A673 (cell line): Measurements from ENCODE around the gene AANAT. TPM values are rescaled to one million over a fixed set of nuclear protein-coding genes. Genes with fewer than 3 reads are reported as not detected.

Experiments
- BruUV-seq: library from RNA; stranded (reverse); fragments of 400-500 nt; replicated peaks from 2 replicates; lab custom pipeline; 2021; lab: Mats Ljungman, UMichigan
- CTCF ChIA-PET: fragments of 300-600 bp; sonication (Branson Sonifier 250); formaldehyde crosslinking; loops from one replicate; lab custom pipeline; 2022; ENCODE audit warnings: antibody characterized with exemption; lab: Charles Lee
- POLR2A ChIA-PET: fragments of 300-600 bp; sonication (Branson Sonifier 250); formaldehyde crosslinking; loops from one replicate; lab custom pipeline; 2022; ENCODE audit warnings: antibody characterized with exemption; ENCODE audit not compliant: low non-redundant PET; lab: Charles Lee
- DNase-seq: peaks from one replicate; pipeline ENCODE4 v3.0.0-alpha.2; 2015; ENCODE audit warnings: low spot score
- H3K27ac ChIP-seq: fragments of 200-600 bp; sonication (generic); 2 replicates; pipeline ENCODE4 v1.5.1; 2016; ENCODE audit warnings: mixed run types, low read depth, mild to moderate bottlenecking, mixed read lengths, antibody characterized with exemption, low read length; ENCODE audit not compliant: poor library complexity, severe bottlenecking
- H3K27me3 ChIP-seq: fragments of 200-600 bp; sonication (generic); replicated peaks from 2 replicates; pipeline ENCODE4 v1.6.1; 2017; ENCODE audit warnings: mixed run types, low read depth, mild to moderate bottlenecking, mixed read lengths, antibody characterized with exemption, low read length; ENCODE audit not compliant: insufficient read depth, poor library complexity
- H3K36me3 ChIP-seq: fragments of 200-600 bp; sonication (generic); 2 replicates; pipeline ENCODE4 v1.6.1; 2016; ENCODE audit warnings: mixed run types, mild to moderate bottlenecking, mixed read lengths, antibody characterized with exemption, low read length; ENCODE audit not compliant: insufficient read depth, poor library complexity, severe bottlenecking
- H3K4me1 ChIP-seq: fragments of 200-600 bp; sonication (generic); 2 replicates; pipeline ENCODE4 v1.6.1; 2017; ENCODE audit warnings: mixed run types, mild to moderate bottlenecking, mixed read lengths, antibody characterized with exemption, low read length; ENCODE audit not compliant: insufficient read depth, poor library complexity, severe bottlenecking
- H3K4me3 ChIP-seq: fragments of 200-600 bp; sonication (generic); 2 replicates; pipeline ENCODE4 v1.5.1; 2016; ENCODE audit warnings: low read depth, mixed run types, mild to moderate bottlenecking, mixed read lengths, low read length; ENCODE audit not compliant: poor library complexity, severe bottlenecking
- H3K9me3 ChIP-seq: fragments of 200-600 bp; sonication (generic); 2 replicates; pipeline ENCODE4 v1.6.1; 2016; ENCODE audit warnings: mixed run types, low read depth, mild to moderate bottlenecking, mixed read lengths, antibody characterized with exemption, low read length; ENCODE audit not compliant: poor library complexity, severe bottlenecking
- CTCF ChIP-seq: fragments of 300-800, 200-600 bp; sonication (generic); conservative IDR thresholded peaks from 2 replicates; pipeline ENCODE4 v1.5.1; 2017; ENCODE audit warnings: low read depth, mild to moderate bottlenecking, antibody characterized with exemption, low read length, moderate library complexity, mixed read lengths
- EZH2 ChIP-seq: fragments of 200-600 bp; sonication (generic); IDR thresholded peaks from 2 replicates; pipeline ENCODE4 v1.6.1; 2017; ENCODE audit warnings: borderline replicate concordance, low read depth, mild to moderate bottlenecking, mixed read lengths, antibody characterized with exemption, low read length; ENCODE audit not compliant: poor library complexity, severe bottlenecking
- intact Hi-C: fragments of 100-400 bp; cut with micrococcal nuclease; formaldehyde crosslinking; loops from one replicate; pipeline ENCODE4 v1.10.0; 2022; ENCODE audit not compliant: unreplicated experiment
- total RNA-seq: library from RNA; stranded (reverse); gene quantifications from 2 replicates; pipeline ENCODE4 v1.2.3, GENCODE V29; 2021

The AANAT gene
- total RNA-seq, 1 experiment from 2014 or later = not detected

- no peak overlapping the region for H3K27ac ChIP-seq
- BruUV-seq = no TSS peak
These were observed 10.2 kb downstream of the AANAT start for GRCh38 chr17:76477576-76477975.

GRCh38 chr17:76478097-76478496 lies 10.7 kb downstream of the AANAT start:
- no peak for DNase-seq
- TF ChIP-seq CTCF (no peak), EZH2 (no peak)
- ChIA-PET POLR2A (no interaction called here), CTCF (interaction anchor here (0.5 kb wide), 1 partner anchor 779 kb away, joined by 5 read pairs; no protein-coding TSS in a partner anchor)
- intact Hi-C loops = no loop called here
- no peak overlapping the region for H3K4me3 ChIP-seq
- no peaks in the 10 kb centered on the region for H3K4me1 ChIP-seq
- H3K36me3 ChIP-seq = no peaks in the 10 kb centered on the region
- H3K9me3 ChIP-seq = no peaks in the 10 kb centered on the region
- no peaks in the 10 kb centered on the region for H3K27me3 ChIP-seq
- BruUV-seq = no TSS peak
- H3K27ac ChIP-seq = no peak overlapping the region

More at GRCh38 chr17:76477576-76477975, 10.2 kb downstream of the AANAT start:
- ChIA-PET CTCF (interaction anchor here (0.5 kb wide), 1 partner anchor 779 kb away, joined by 5 read pairs; no protein-coding TSS in a partner anchor), POLR2A (no interaction called here)
- Histone ChIP-seq H3K9me3 (no peaks in the 10 kb centered on the region), H3K36me3 (no peaks in the 10 kb centered on the region), H3K4me1 (no peaks in the 10 kb centered on the region), H3K4me3 (no peak overlapping the region), H3K27me3 (no peaks in the 10 kb centered on the region)
- no peak for DNase-seq
- intact Hi-C loops = no loop called here
- no peak for TF ChIP-seq CTCF
- TF ChIP-seq EZH2 = no peak

- no peaks in the 10 kb centered on the region for H3K9me3 ChIP-seq
- ChIA-PET CTCF (no interaction called here), POLR2A (no interaction called here)
- no peak overlapping the region for H3K27ac ChIP-seq
- intact Hi-C loops = no loop called here
- no TSS peak for BruUV-seq
- H3K36me3 ChIP-seq = no peaks in the 10 kb centered on the region
- H3K4me1 ChIP-seq = no peaks in the 10 kb centered on the region
- H3K27me3 ChIP-seq = no peaks in the 10 kb centered on the region
- TF ChIP-seq EZH2 (no peak), CTCF (no peak)
- DNase-seq = no peak
- no peak overlapping the region for H3K4me3 ChIP-seq
These were observed 11.5 kb downstream of the AANAT start for GRCh38 chr17:76478730-76479514.
